Spinal cord (tissue), 4 donors: Measurements from ENCODE around the gene TMEM234. TPM values are rescaled to one million over a fixed set of nuclear protein-coding genes. Genes with fewer than 3 reads are reported as not detected.

Experiments
- polyA plus RNA-seq, 2 donors: library from polyadenylated mRNA; unstranded; fragments of 120-200 nt; gene quantifications; one replicate each; pipeline ENCODE4 v1.2.1, GENCODE V29; 2013; ENCODE audit not compliant: insufficient read length in 2 of 2
- small RNA-seq: library from RNA; depleted of rRNA; stranded (forward); fragments of <200 nt; gene quantifications from one replicate; pipeline ENCODE3, GENCODE V24; 2014; ENCODE audit warnings: low replicate concordance
- total RNA-seq, 2 donors: library from RNA; depleted of rRNA in 1 of 2; stranded (reverse); fragments of 120-200 nt in 1 of 2; fragments of >200 nt in 1 of 2; gene quantifications; one replicate each; pipeline versions ENCODE4 v1.2.3 to v1.2.4, GENCODE V29; 2013 to 2014

Gene TMEM234
- total and polyA plus RNA-seq, 4 donors: 15.3 to 27.4 (median 23.0) TPM

Small RNA genes lying within 50 kb of the gene (small RNA-seq; reads per million reads assigned to genes)
- gene RF00017: not detected

Other genes with a start within 250 kb of the TMEM234 start
- gene KHDRBS1, start 208.5 kb downstream of the TMEM234 start, total RNA-seq: 10 to 100 TPM; 83.9 to 84.7 TPM
- 100 to 1,000 TPM; 153 to 188 TPM for gene KHDRBS1, start 208.5 kb downstream of the TMEM234 start, polyA plus RNA-seq
- gene TMEM39B, start 149.4 kb downstream of the TMEM234 start, total RNA-seq: 1 to 10 TPM; 2.9 to 7.2 TPM
- gene TMEM39B, start 149.4 kb downstream of the TMEM234 start, polyA plus RNA-seq: 10 to 100 TPM; 18.1 to 22.2 TPM
- 10 to 100 TPM; 37.1 to 39.1 TPM for gene KPNA6, start 114.3 kb downstream of the TMEM234 start, total RNA-seq
- 10 to 100 TPM; 29.6 to 30.2 TPM for gene KPNA6, start 114.3 kb downstream of the TMEM234 start, polyA plus RNA-seq
- 10 to 100 TPM; 31.8 to 52.0 TPM for gene TXLNA, start 42.7 kb downstream of the TMEM234 start, total RNA-seq
- 10 to 100 TPM; 29.3 to 34.6 TPM for gene TXLNA, start 42.7 kb downstream of the TMEM234 start, polyA plus RNA-seq
- gene CCDC28B, start 21.8 kb downstream of the TMEM234 start, total RNA-seq: 10 to 100 TPM; 23.6 to 56.4 TPM
- gene CCDC28B, start 21.8 kb downstream of the TMEM234 start, polyA plus RNA-seq: 10 to 100 TPM; 79.1 to 82.2 TPM
- 1 to 10 TPM; 3.3 to 6.4 TPM for gene IQCC, start 16.7 kb downstream of the TMEM234 start, total RNA-seq
- 1 to 10 TPM; 6.5 to 8.7 TPM for gene IQCC, start 16.7 kb downstream of the TMEM234 start, polyA plus RNA-seq
- gene DCDC2B, start 13.3 kb downstream of the TMEM234 start, total RNA-seq: under 1 TPM in 1 of 2 donors, not detected in 1; 0.28 TPM
- 1 to 10 TPM in 1 of 2 donors, under 1 TPM in 1; 0.82 to 2.6 TPM for gene DCDC2B, start 13.3 kb downstream of the TMEM234 start, polyA plus RNA-seq
- 100 to 1,000 TPM in 1 of 2 donors, 10 to 100 TPM in 1; 94.9 to 185 TPM for gene EIF3I, start 54 bp upstream of the TMEM234 start, total RNA-seq
- gene EIF3I, start 54 bp upstream of the TMEM234 start, polyA plus RNA-seq: 100 to 1,000 TPM; 162 to 171 TPM
- gene FAM167B, start 24.9 kb upstream of the TMEM234 start, total RNA-seq: 1 to 10 TPM in 1 of 2 donors, under 1 TPM in 1; 0.69 to 1.5 TPM
- gene FAM167B, start 24.9 kb upstream of the TMEM234 start, polyA plus RNA-seq: 1 to 10 TPM; 2.7 to 3.1 TPM
- under 1 TPM; 0.22 to 0.50 TPM for gene LCK, start 28.9 kb upstream of the TMEM234 start, total RNA-seq
- gene LCK, start 28.9 kb upstream of the TMEM234 start, polyA plus RNA-seq: under 1 TPM; 0.27 to 0.41 TPM
- gene HDAC1, start 69.7 kb upstream of the TMEM234 start, total RNA-seq: 10 to 100 TPM; 37.2 to 68.2 TPM
- gene HDAC1, start 69.7 kb upstream of the TMEM234 start, polyA plus RNA-seq: 10 to 100 TPM; 66.3 to 79.3 TPM
- 100 to 1,000 TPM; 159 to 231 TPM for gene MARCKSL1, start 113.9 kb upstream of the TMEM234 start, total RNA-seq
- gene MARCKSL1, start 113.9 kb upstream of the TMEM234 start, polyA plus RNA-seq: 1,000 to 10,000 TPM; 1,221 to 1,348 TPM
- gene FAM229A, start 140.1 kb upstream of the TMEM234 start, total RNA-seq: 1 to 10 TPM; 1.1 to 5.8 TPM
- gene FAM229A, start 140.1 kb upstream of the TMEM234 start, polyA plus RNA-seq: 10 to 100 TPM; 13.9 to 15.5 TPM
- gene TSSK3, start 140.2 kb upstream of the TMEM234 start, total RNA-seq: 1 to 10 TPM in 1 of 2 donors, under 1 TPM in 1; 0.59 to 2.4 TPM
- 1 to 10 TPM; 2.3 to 4.4 TPM for gene TSSK3, start 140.2 kb upstream of the TMEM234 start, polyA plus RNA-seq
- gene BSDC1, start 172.1 kb upstream of the TMEM234 start, total RNA-seq: 10 to 100 TPM; 61.4 to 73.8 TPM
- 10 to 100 TPM; 78.8 to 85.1 TPM for gene BSDC1, start 172.1 kb upstream of the TMEM234 start, polyA plus RNA-seq
- gene ZBTB8B, start 242.7 kb upstream of the TMEM234 start, total RNA-seq: 1 to 10 TPM; 3.1 to 6.8 TPM
- gene ZBTB8B, start 242.7 kb upstream of the TMEM234 start, polyA plus RNA-seq: 1 to 10 TPM; 5.6 to 8.3 TPM